ENCODE data around the gene C10orf71.

- TF ChIP-seq CTCF (IDR thresholded peaks at IDR 0.05; ENCODE audit: low read depth, low read length, poor library complexity, severe bottlenecking) = no peak
- TF ChIP-seq EZH2phosphoT487 (IDR thresholded peaks at IDR 0.05; ENCODE audit: borderline replicate concordance, low read length) = no peak
Observed at GRCh38 chr10:49307921-49308320, 9.0 kb downstream of the C10orf71 start.

All from DOHH2 (cell line).